Thyroid gland (tissue), 4 donors: Measurements from ENCODE around the gene MPIG6B.

ENCODE experiments used
- CTCF ChIP-seq, 6 experiments: fragments of 200-600 bp in 3 of 6; fragments of 450-650 bp in 3 of 6; sonication (generic) in 3 of 6; IDR thresholded peaks; one replicate each; pipeline ENCODE4 v1.5.1; 2016 to 2019; ENCODE audit warnings: antibody characterized with exemption in 6 of 6, mild to moderate bottlenecking in 2 of 6, inconsistent platforms in 1 of 6, moderate library complexity in 1 of 6
- POLR2A ChIP-seq, 2 donors: fragments of 450-650 bp; IDR thresholded peaks; one replicate each; pipeline ENCODE4 v1.6.1; 2017; ENCODE audit warnings: antibody characterized with exemption in 2 of 2, mild to moderate bottlenecking in 2 of 2, moderate library complexity in 1 of 2

- TF ChIP-seq CTCF (IDR thresholded peaks at IDR 0.05) (no peak), POLR2A (IDR thresholded peaks at IDR 0.05) (no peak)
Measured at GRCh38 chr6:31740397-31741223, 17.4 kb downstream of the MPIG6B start.
